K562 (cell line): ENCODE results near the gene PCDHA7.

Source experiments
- CHD1 ChIP-seq: fragments of 200-600 bp; sonication (generic); IDR thresholded peaks from one replicate; pipeline ENCODE4 v1.6.1; 2012; ENCODE audit warnings: mild to moderate bottlenecking, moderate library complexity, low read length, inconsistent platforms
- CTCF ChIP-seq, 3 experiments: IDR thresholded peaks in 2 of 3; conservative IDR thresholded peaks in 1 of 3; 2 replicates each; pipeline ENCODE4 v1.5.1; 2011 to 2012; ENCODE audit warnings: low read length in 3 of 3, mild to moderate bottlenecking in 3 of 3, control low read depth in 2 of 3, improper control_type of control experiment in 1 of 3, inconsistent platforms in 1 of 3, low read depth in 1 of 3, mixed read lengths in 1 of 3, moderate library complexity in 1 of 3; ENCODE audit not compliant: insufficient read depth in 2 of 3
- DLX4 ChIP-seq: fragments of 250-450 bp; sonication (Bioruptor Pico); IDR thresholded peaks from 2 replicates; pipeline ENCODE4 v1.6.1; 2021; ENCODE audit warnings: mild to moderate bottlenecking
- ELF2 ChIP-seq: fragments of 250-450 bp; sonication (Bioruptor Pico); IDR thresholded peaks from 2 replicates; pipeline ENCODE4 v1.5.0; 2021; ENCODE audit warnings: mild to moderate bottlenecking
- EZH2 ChIP-seq: IDR thresholded peaks from 2 replicates; pipeline ENCODE4 v1.6.1; 2012; ENCODE audit warnings: low read depth, mild to moderate bottlenecking, inconsistent platforms, low read length, borderline replicate concordance
- HNRNPH1 ChIP-seq: fragments of 200-400 bp; formaldehyde crosslinking; optimal IDR thresholded peaks from 2 replicates; pipeline ENCODE3; 2017; ENCODE audit warnings: low read depth, mild to moderate bottlenecking, low read length, moderate library complexity
- JUNB ChIP-seq: fragments of 450-650 bp; formaldehyde crosslinking; conservative IDR thresholded peaks from 2 replicates; pipeline ENCODE4 v1.4.0; 2020; ENCODE audit warnings: mild to moderate bottlenecking
- MAFF ChIP-seq: IDR thresholded peaks from 2 replicates; pipeline ENCODE4 v1.6.1; 2012; ENCODE audit warnings: low read length, improper control_type of control experiment
- NR1H2 ChIP-seq: sonication (generic); formaldehyde crosslinking; IDR thresholded peaks from 2 replicates; pipeline ENCODE4 v1.4.0; 2020; ENCODE audit warnings: mild to moderate bottlenecking, missing genetic modification reagents
- PATZ1 ChIP-seq: fragments of 250-450 bp; sonication (Bioruptor Pico); IDR thresholded peaks from 2 replicates; pipeline ENCODE4 v1.5.0; 2020; ENCODE audit warnings: mild to moderate bottlenecking, borderline replicate concordance
- PREB ChIP-seq: sonication (generic); formaldehyde crosslinking; IDR thresholded peaks from 2 replicates; pipeline ENCODE4 v1.8.1; 2023; ENCODE audit warnings: mild to moderate bottlenecking, missing genetic modification reagents
- RERE ChIP-seq: sonication (generic); formaldehyde crosslinking; IDR thresholded peaks from 2 replicates; pipeline ENCODE4 v1.8.0; 2023; ENCODE audit warnings: missing genetic modification reagents, mild to moderate bottlenecking, borderline replicate concordance
- ZKSCAN8 ChIP-seq: fragments of 200-800 bp; sonication (Bioruptor generic); IDR thresholded peaks from 2 replicates; pipeline ENCODE4 v1.6.1; 2016; ENCODE audit warnings: missing genetic modification characterization, missing compliant biosample characterization

- no peak for TF ChIP-seq RERE (CRISPR knock-in tag)
- TF ChIP-seq CTCF (IDR thresholded peaks at IDR 0.05 in 2 of 3, conservative IDR thresholded peaks at IDR 0.05 in 1 of 3; ENCODE audit: insufficient read depth in 2 of 3, low read depth in 1 of 3, low read length in 3 of 3), result no peak
- no peak for TF ChIP-seq CHD1
- no peak for TF ChIP-seq PATZ1 (CRISPR knock-in tag)
- no peak for TF ChIP-seq DLX4 (CRISPR knock-in tag)
- TF ChIP-seq ELF2, result no peak
- no peak for TF ChIP-seq NR1H2 (CRISPR knock-in tag)
- TF ChIP-seq PREB (CRISPR knock-in tag), result no peak
- no peak for TF ChIP-seq MAFF
- no peak for TF ChIP-seq ZKSCAN8 (CRISPR knock-in tag)
- no peak for TF ChIP-seq EZH2
- TF ChIP-seq HNRNPH1, result no peak
- no peak for TF ChIP-seq JUNB (CRISPR knock-in tag)
These were observed 23.3 kb downstream of the PCDHA7 start for GRCh38 chr5:140857177-140857986.
